Immature natural killer cell (primary cell): Measurements from ENCODE around the gene PAQR6. TPM values are rescaled to one million over a fixed set of nuclear protein-coding genes. Genes with fewer than 3 reads are reported as not detected.

Experiments used
- DNase-seq, 3 donors: peaks; one replicate each; pipeline ENCODE4 v3.0.0; 2022; ENCODE audit warnings: mixed read lengths in 1 of 3
- H3K27ac Mint-ChIP-seq, 6 donors: one replicate each; pipeline ENCODE4 v1.8.0; 2020; ENCODE audit warnings: mixed read lengths in 6 of 6, mild to moderate bottlenecking in 5 of 6, inconsistent platforms in 4 of 6, moderate library complexity in 3 of 6
- H3K27me3 Mint-ChIP-seq, 3 donors: one replicate each; pipeline ENCODE4 v1.8.0; 2020 to 2021; ENCODE audit warnings: low read depth in 3 of 3, mild to moderate bottlenecking in 3 of 3, mixed read lengths in 3 of 3, moderate library complexity in 3 of 3, inconsistent platforms in 1 of 3
- H3K36me3 Mint-ChIP-seq, 3 donors: one replicate each; pipeline ENCODE4 v1.8.0; 2020; ENCODE audit warnings: mixed read lengths in 3 of 3, inconsistent platforms in 2 of 3, mild to moderate bottlenecking in 2 of 3
- H3K4me1 Mint-ChIP-seq, 2 donors: one replicate each; pipeline ENCODE4 v1.8.0; 2020; ENCODE audit warnings: inconsistent platforms in 2 of 2, mild to moderate bottlenecking in 2 of 2, mixed read lengths in 2 of 2, moderate library complexity in 1 of 2
- H3K4me3 Mint-ChIP-seq, 5 donors: one replicate each; pipeline ENCODE4 v1.8.0; 2020; ENCODE audit warnings: mild to moderate bottlenecking in 5 of 5, mixed read lengths in 5 of 5, inconsistent platforms in 3 of 5, moderate library complexity in 3 of 5
- H3K9me3 Mint-ChIP-seq, 6 donors: one replicate each; pipeline ENCODE4 v1.8.0; 2020; ENCODE audit warnings: mild to moderate bottlenecking in 6 of 6, mixed read lengths in 6 of 6, inconsistent platforms in 4 of 6, moderate library complexity in 3 of 6
- polyA plus RNA-seq, 3 donors: library from polyadenylated mRNA; unstranded; fragments of 300-500 nt; fragmentation: Illumina TruSeq; gene quantifications; one replicate each; pipeline ENCODE4 v1.2.3, GENCODE V29; 2021

The PAQR6 gene
- polyA plus RNA-seq, 3 donors from 2014 or later = 1.3 to 2.5 (median 2.1) TPM

DNA sequence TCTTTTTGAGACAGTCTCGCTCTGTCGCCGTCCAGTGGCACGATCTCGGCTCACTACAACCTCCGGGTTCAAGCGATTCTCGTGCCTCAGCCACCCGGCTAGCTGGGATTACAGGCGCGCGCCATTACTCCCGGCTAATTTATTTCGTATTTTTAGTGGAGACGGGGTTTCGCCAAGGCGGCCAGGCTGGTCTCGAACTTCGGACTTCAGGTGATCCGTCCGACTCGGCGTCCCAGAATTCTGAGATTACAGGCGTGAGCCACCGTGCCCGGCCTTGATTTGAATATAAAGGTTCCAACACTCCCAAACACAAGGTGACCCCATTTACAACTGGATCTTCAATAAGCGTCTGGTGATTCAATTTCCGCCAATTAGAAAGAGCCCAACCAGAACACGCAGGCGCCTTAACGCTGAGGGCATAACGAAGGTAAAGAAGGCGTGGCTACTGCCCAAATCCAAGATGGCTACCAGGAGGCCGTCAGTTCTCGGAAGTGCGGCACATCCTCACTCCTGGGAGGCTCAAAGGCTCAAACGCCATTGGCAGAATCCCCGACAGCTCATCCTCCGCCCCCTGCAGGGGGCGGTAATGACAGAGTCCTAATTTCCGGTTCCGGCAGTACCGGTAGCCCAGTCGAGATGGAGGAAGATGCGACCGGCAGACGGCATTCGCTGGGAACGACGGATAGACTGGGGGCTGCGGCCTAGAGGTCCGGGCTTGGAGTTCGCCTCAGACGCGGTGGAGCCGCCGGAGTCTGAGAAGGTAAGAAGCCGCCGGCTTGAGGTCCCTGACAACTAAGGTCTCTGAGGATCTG lies 54.2 kb downstream of the PAQR6 start, which contains the start of gene SLC25A44:
TSS of gene SLC25A44 (plus strand) at position 617 of the 812 bp plus-strand sequence. CDS start 5,744 bp downstream, outside the sequence.
- peaks cover 41 to 58% of the 10 kb centered on the region in 2 donors for H3K4me1 Mint-ChIP-seq
- peak within 1 kb of the TSS; percentile 92 to 98 (median 93) for H3K4me3 Mint-ChIP-seq
- H3K36me3 Mint-ChIP-seq = peaks cover 0 to 4% (median 3%) of the 10 kb centered on the region in 3 donors
- H3K9me3 Mint-ChIP-seq = no peaks in the 10 kb centered on the region
- peaks cover 0 to 8% (median 2%) of the 10 kb centered on the region in 3 donors for H3K27me3 Mint-ChIP-seq
- DNase-seq = peak; percentile 97 to 98 (median 98)
- peak within 1 kb of the TSS; percentile 89 to 94 (median 93) for H3K27ac Mint-ChIP-seq

Other genes starting within 250 kb of the PAQR6 start
- gene SSR2, start 227.1 kb downstream of the PAQR6 start, polyA plus RNA-seq = 100 to 1,000 TPM; 469 to 608 (median 563) TPM
- 10 to 100 TPM in 1 of 3 donors, 1 to 10 TPM in 2; 5.0 to 10.8 (median 7.6) TPM for gene UBQLN4, start 194.3 kb downstream of the PAQR6 start, polyA plus RNA-seq
- 100 to 1,000 TPM; 144 to 204 (median 160) TPM for gene LAMTOR2, start 193.3 kb downstream of the PAQR6 start, polyA plus RNA-seq
- not detected for gene RAB25, start 186.9 kb downstream of the PAQR6 start, polyA plus RNA-seq
- gene MEX3A, start 165.6 kb downstream of the PAQR6 start, polyA plus RNA-seq = not detected
- gene LMNA, start 133.3 kb downstream of the PAQR6 start, polyA plus RNA-seq = 10 to 100 TPM in 2 of 3 donors, 1 to 10 TPM in 1; 4.4 to 14.0 (median 10.3) TPM
- gene SEMA4A, start 94.5 kb downstream of the PAQR6 start, polyA plus RNA-seq = 10 to 100 TPM in 1 of 3 donors, 1 to 10 TPM in 2; 2.5 to 12.4 (median 3.2) TPM
- 10 to 100 TPM in 2 of 3 donors, 1 to 10 TPM in 1; 5.5 to 21.5 (median 12.1) TPM for gene SLC25A44, start 54.0 kb downstream of the PAQR6 start, polyA plus RNA-seq
- 100 to 1,000 TPM in 2 of 3 donors, 10 to 100 TPM in 1; 67.3 to 122 (median 100) TPM for gene PMF1, start 35.0 kb downstream of the PAQR6 start, polyA plus RNA-seq
- gene BGLAP, start 5.9 kb downstream of the PAQR6 start, polyA plus RNA-seq = not detected
- gene SMG5, start 34.8 kb upstream of the PAQR6 start, polyA plus RNA-seq = 10 to 100 TPM in 1 of 3 donors, 1 to 10 TPM in 2; 3.8 to 29.4 (median 8.5) TPM
- 1 to 10 TPM; 2.0 to 6.5 (median 2.7) TPM for gene TMEM79, start 36.3 kb upstream of the PAQR6 start, polyA plus RNA-seq
- gene GLMP, start 47.6 kb upstream of the PAQR6 start, polyA plus RNA-seq = 10 to 100 TPM; 22.6 to 27.2 (median 26.3) TPM
- gene VHLL, start 51.3 kb upstream of the PAQR6 start, polyA plus RNA-seq = not detected
- gene CCT3, start 90.2 kb upstream of the PAQR6 start, polyA plus RNA-seq = 100 to 1,000 TPM; 174 to 225 (median 177) TPM
- gene TSACC, start 90.5 kb upstream of the PAQR6 start, polyA plus RNA-seq = under 1 TPM in 1 of 3 donors, not detected in 2; 0.62 TPM
- not detected for gene RHBG, start 121.2 kb upstream of the PAQR6 start, polyA plus RNA-seq